Placental pericyte (primary cell): ENCODE measurements around the gene RAB23. TPM values are rescaled to one million over a fixed set of nuclear protein-coding genes. Genes with fewer than 3 reads are reported as not detected.

Source experiments
- total RNA-seq: library from RNA; depleted of rRNA; stranded (reverse); fragments of >200 nt; gene quantifications from 2 replicates; pipeline ENCODE4 v1.2.3, GENCODE V29; 2012

The RAB23 gene
- total RNA-seq = 44.0 and 46.8 TPM in 2 replicates

DNA sequence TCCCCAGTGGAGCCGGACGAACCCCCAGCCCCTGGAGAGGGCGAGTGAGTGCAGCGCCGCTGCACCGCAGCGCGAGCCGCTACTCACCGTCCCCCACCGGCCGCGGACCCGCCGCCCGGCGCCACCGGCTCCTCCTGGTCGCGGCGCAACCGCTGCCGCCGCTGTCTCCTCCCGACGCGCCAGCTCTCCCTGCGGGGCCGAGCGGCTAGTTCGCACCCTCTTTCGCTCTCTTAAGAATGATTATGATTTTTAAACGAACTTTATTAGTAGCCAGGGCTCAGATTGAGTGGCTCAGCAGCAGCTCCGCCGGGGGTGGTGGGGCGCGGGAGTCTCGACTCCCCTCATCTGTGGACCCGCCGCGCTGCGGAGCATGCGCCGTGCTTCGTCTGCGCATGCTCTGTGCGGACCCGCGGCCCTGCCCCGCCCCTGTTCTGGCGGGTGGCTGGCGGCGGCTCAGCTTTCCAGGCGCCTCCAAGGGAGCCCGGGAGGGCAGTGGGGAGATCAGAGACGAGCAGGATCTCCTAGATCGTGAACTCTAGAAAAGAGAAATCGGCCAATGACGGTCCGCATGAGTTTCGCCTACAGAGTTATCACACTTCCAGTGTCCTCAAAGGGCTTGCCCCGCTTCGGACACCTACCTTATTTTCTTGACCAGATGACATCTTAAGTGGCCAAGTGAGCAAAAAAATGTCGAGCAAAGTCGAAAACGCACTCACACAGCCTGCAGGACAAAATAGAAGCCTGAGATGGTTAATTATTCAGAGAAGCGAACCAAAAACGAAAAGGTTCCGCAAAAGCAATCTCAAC, at the start of gene RAB23:
Gene RAB23, minus strand, starts transcription at position 372 of the 807 bp plus-strand sequence. CDS start 11,927 bp downstream, outside the sequence.

DNA sequence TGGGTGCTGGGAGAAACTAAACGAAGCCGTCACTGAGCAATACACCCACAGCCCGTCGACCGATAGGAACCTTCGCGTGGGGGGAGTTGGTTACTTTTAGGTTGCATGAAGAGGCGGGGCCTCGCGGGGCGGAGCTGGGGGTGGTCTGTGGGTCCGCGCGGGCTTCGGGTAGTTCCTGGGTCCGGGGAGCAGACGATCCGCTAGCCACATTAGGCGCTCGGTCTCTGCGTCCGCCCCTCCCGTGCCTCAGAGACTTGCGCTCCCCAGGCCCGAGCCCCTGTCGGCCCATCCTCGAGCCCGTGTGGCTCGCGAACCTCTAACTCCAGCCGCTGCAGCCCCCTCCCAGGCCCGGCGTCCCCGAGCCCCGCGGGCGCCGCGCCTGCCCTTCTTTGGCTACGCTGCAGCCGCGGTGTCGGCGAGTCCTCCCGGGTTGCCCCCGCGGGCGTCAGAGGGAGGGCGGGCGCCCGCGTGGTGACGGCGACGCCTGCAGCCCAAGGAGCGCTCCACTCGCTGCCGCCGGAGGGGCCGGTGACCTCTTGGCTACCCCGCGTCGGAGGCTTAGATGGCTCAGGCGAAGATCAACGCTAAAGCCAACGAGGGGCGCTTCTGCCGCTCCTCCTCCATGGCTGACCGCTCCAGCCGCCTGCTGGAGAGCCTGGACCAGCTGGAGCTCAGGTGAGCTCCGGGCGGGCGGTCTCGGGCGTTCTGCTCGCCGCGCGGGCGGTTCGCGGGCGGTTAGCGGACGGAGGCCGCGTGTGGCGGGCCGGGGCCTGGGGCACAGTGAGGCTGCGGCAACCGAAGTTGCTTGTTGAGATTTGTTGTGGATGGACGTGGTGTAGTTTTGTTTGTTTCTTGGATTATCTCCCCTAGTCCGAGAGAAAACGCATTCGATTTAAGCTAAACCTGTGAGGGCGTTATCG, 49.7 kb downstream of the RAB23 start, which contains the start of gene BAG2:
Gene BAG2, plus strand, starts transcription at position 191 of the 920 bp plus-strand sequence. Its CDS starts 372 bp downstream, at position 563.

Other genes starting within 250 kb of the RAB23 start
- gene KIAA1586, start 175.6 kb downstream of the RAB23 start, total RNA-seq = 6.3 and 14.9 TPM in 2 replicates
- gene ZNF451, start 132.1 kb downstream of the RAB23 start, total RNA-seq = 49.2 and 85.9 TPM in 2 replicates
- gene BAG2, start 50.0 kb downstream of the RAB23 start, total RNA-seq = 12.7 and 16.2 TPM in 2 replicates
- 13.8 and 61.8 TPM in 2 replicates for gene PRIM2, start 95.3 kb upstream of the RAB23 start, total RNA-seq